Stimulated activated CD4-positive, alpha-beta T cell treated with anti-CD3 and anti-CD28 coated beads, Interleukin-1b, Interleukin-23, amount 100 ng/mL, for 4 hours (primary cell): Measurements from ENCODE around the gene ZNF490.
"Not testable (repeated sequence)": the region's sequence is repeated elsewhere in the genome, so short reads cannot be mapped to it uniquely, and the experiment has no call there.

Experiments used
- DNase-seq, 2 donors: peaks; one replicate each; pipeline ENCODE4 v3.0.0-alpha.2; 2020; ENCODE audit warnings: low read depth in 2 of 2

The ZNF490 gene

GRCh38 chr19:12621253-12622024, 10.8 kb upstream of the ZNF490 start:
- not testable (repeated sequence) for DNase-seq

GRCh38 chr19:12617646-12618045, 7.0 kb upstream of the ZNF490 start:
- no peak for DNase-seq

GRCh38 chr19:12611361-12611699, 717 bp upstream of the ZNF490 start:
- DNase-seq, result no peak

- no peak for DNase-seq
Measured at GRCh38 chr19:12607631-12608030, 3.0 kb downstream of the ZNF490 start.

- no peak for DNase-seq
Measured at GRCh38 chr19:12606796-12607195, 3.8 kb downstream of the ZNF490 start.

DNA sequence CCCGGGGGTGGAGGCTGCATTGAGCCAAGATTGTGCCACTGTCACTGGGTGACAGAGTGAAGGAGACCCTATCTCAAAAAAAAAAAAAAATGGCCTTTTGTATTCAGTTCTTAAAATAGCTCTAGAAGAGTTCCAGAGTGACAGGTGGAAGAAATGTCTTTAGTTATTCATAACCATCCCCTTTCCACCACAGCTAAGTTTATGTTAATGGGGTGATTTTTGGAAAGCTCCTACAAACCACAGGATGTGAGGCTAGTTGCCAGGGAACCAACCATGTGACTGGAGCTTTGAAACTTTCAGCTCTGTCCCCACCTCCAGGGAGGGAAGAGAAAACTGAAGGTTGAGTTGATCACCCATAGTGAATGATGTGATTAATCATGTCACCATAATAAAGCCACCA, 6.9 kb downstream of the ZNF490 start:
- DNase-seq, result no peak

DNA sequence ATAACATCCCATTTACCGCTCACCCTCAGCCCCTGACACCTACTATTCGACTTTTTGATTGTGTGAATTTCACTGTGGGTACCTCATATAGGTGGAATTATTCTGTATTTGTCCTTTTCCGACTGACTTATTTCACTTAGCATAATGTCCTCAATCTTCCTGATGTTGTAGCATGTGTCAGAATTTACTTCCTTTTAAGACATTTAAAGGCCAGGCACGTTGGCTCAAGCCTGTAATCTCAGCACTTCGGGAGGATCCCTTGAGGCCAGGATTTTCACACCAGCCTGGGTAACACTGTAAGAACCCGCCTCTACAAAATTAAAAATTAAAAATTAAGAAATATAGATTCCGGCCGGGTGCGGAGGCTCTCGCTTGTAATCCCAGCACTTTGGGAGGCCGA, 13.0 kb downstream of the ZNF490 start:
- no peak for DNase-seq

GRCh38 chr19:12596927-12597548, 13.6 kb downstream of the ZNF490 start:
- no peak for DNase-seq

GRCh38 chr19:12596485-12596884, 14.1 kb downstream of the ZNF490 start:
- no peak for DNase-seq

DNA sequence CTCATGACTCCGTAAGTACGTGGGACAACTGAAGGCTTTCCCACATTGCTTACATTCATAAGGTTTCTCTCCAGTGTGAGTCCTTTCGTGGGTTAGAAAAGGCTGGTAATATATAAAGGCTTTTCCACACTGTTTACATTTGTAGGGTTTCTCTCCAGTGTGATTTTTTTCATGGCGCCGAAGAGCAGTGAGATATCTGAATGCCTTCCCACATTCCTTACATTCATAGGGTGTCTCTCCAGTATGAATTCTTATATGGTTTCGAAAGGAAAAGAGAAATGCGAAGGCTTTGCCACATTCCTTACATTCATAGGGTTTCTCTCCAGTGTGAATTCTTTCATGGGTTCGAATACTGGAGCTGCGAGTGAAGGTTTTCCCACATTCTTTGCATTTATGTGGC, 29.5 kb downstream of the ZNF490 start:
- DNase-seq, result no peak

- DNase-seq, result no peak
Measured at GRCh38 chr19:12580180-12580694, 30.4 kb downstream of the ZNF490 start.

GRCh38 chr19:12578641-12579040, 32.0 kb downstream of the ZNF490 start:
- DNase-seq, result no peak

GRCh38 chr19:12574036-12574435, 36.6 kb downstream of the ZNF490 start:
- no peak for DNase-seq

DNA sequence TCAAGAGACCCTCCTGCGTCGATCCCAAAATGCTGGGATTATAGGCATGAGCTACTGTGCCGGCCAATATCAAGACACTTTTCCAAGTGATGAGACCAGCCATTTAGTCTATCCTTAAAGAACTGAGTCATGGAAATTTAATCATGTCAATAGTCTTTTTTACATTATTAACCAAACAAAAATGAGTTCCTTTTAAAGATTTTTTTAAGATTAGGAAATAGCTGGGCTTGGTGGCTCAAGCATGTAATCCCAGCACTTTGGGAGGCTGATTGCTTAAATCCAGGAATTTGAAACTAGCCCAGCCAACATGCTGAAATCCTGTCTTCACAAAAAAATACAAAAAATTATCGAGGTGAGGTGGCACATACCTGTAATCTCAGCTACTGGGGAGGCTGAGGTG, 42.7 kb downstream of the ZNF490 start:
- DNase-seq, result no peak

- not testable (repeated sequence) for DNase-seq
Measured at GRCh38 chr19:12566380-12566779, 44.2 kb downstream of the ZNF490 start.

DNA sequence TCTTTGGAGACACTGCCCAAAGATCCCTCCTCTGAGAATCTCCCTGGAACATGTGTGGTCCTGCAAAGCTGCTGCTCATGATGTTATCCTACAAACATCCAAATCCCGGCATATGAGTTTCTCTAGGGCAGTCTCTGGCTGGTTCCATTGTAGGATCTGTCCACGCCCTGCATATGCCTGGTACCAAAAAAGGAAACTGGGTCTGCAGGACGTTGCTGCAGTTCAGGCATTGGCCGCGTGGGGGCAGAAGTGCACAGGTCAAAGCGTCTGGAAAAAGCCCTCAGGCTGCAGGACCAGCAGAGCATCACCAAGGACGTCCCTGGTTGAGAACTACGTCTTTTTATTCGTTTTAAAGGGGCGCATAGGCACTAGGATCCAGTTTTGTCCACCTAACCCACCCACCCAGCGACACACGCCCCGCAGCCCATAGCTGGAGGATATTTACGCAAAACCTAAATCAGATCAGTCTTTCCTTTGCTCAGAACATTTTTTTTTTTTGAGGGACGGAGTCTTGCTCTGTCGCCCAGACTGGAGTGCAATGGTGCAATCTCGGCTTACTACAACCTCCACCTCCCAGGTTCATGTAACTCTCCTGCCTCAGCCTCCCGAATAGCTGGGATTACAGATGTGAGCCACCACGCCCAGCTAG, 46.5 kb downstream of the ZNF490 start:
- DNase-seq, result peak; percentile 93

- no peak for DNase-seq
Measured at GRCh38 chr19:12555456-12555930, 55.1 kb downstream of the ZNF490 start.

GRCh38 chr19:12551060-12551832, 59.4 kb downstream of the ZNF490 start, which contains the start of gene ZNF564:
Gene ZNF564 (minus strand): TSS chr19:12551482. CDS start chr19:12551332, 150 bp downstream.
- peak; percentile 72 to 84 for DNase-seq

- no peak for DNase-seq
Measured at GRCh38 chr19:12546903-12547302, 63.7 kb downstream of the ZNF490 start.

- no peak for DNase-seq
Measured at GRCh38 chr19:12546068-12546467, 64.5 kb downstream of the ZNF490 start.

- no peak for DNase-seq
Measured at GRCh38 chr19:12545267-12545666, 65.3 kb downstream of the ZNF490 start.

GRCh38 chr19:12544401-12544876, 66.2 kb downstream of the ZNF490 start:
- DNase-seq, result no peak
